Activated naive CD4-positive, alpha-beta T cell treated with Interleukin-2 at 50 U/mL for 16 hours (primary cell): ENCODE measurements around the gene SUPV3L1.

Experiments used
- DNase-seq: peaks from one replicate; pipeline ENCODE4 v3.0.0-alpha.2; 2020

SUPV3L1 gene

GRCh38 chr10:69208761-69209160 is 28.7 kb downstream of the SUPV3L1 start:
- DNase-seq, result no peak

- no peak for DNase-seq
Measured at GRCh38 chr10:69209787-69210484, 29.9 kb downstream of the SUPV3L1 start.

GRCh38 chr10:69211104-69211503 is 31.1 kb downstream of the SUPV3L1 start:
- no peak for DNase-seq

GRCh38 chr10:69211524-69211923 is 31.5 kb downstream of the SUPV3L1 start:
- no peak for DNase-seq

- DNase-seq, result no peak
Measured at GRCh38 chr10:69213591-69214311, 33.7 kb downstream of the SUPV3L1 start.

GRCh38 chr10:69214666-69215131 is 34.7 kb downstream of the SUPV3L1 start:
- no peak for DNase-seq

- no peak for DNase-seq
Measured at GRCh38 chr10:69215405-69216171, 35.6 kb downstream of the SUPV3L1 start.

GRCh38 chr10:69216577-69217118 is 36.6 kb downstream of the SUPV3L1 start:
- no peak for DNase-seq

GRCh38 chr10:69217119-69217754 is 37.2 kb downstream of the SUPV3L1 start:
- no peak for DNase-seq

GRCh38 chr10:69218831-69219230 is 38.8 kb downstream of the SUPV3L1 start:
- no peak for DNase-seq

GRCh38 chr10:69220041-69220451 is 40.0 kb downstream of the SUPV3L1 start, which contains the start of gene HKDC1:
HKDC1 (plus strand) TSS chr10:69220332; CDS start chr10:69220436, 104 bp downstream.
- no peak for DNase-seq

GRCh38 chr10:69220507-69220906 is 40.5 kb downstream of the SUPV3L1 start:
- DNase-seq, result no peak

GRCh38 chr10:69222157-69223027 is 42.4 kb downstream of the SUPV3L1 start:
- peak; percentile 77 for DNase-seq

- no peak for DNase-seq
Measured at GRCh38 chr10:69223028-69223342, 43.0 kb downstream of the SUPV3L1 start.

GRCh38 chr10:69224862-69225657 is 45.0 kb downstream of the SUPV3L1 start:
- no peak for DNase-seq

GRCh38 chr10:69225681-69226080 is 45.6 kb downstream of the SUPV3L1 start:
- DNase-seq, result no peak

- DNase-seq, result no peak
Measured at GRCh38 chr10:69226919-69227450, 47.0 kb downstream of the SUPV3L1 start.

GRCh38 chr10:69228151-69228550 is 48.1 kb downstream of the SUPV3L1 start:
- DNase-seq, result no peak

- no peak for DNase-seq
Measured at GRCh38 chr10:69229616-69229916, 49.5 kb downstream of the SUPV3L1 start.

GRCh38 chr10:69230128-69230527 is 50.1 kb downstream of the SUPV3L1 start:
- DNase-seq, result no peak

GRCh38 chr10:69232252-69232651 is 52.2 kb downstream of the SUPV3L1 start:
- DNase-seq, result no peak
